Neural cell (in vitro differentiated cells): Measurements from ENCODE around the gene ONECUT3. TPM values are rescaled to one million over a fixed set of nuclear protein-coding genes. Genes with fewer than 3 reads are reported as not detected.

Experiments used
- H2AFZ ChIP-seq: fragments of 200-600, 300-800 bp; sonication (generic), shearing (Covaris generic); 2 replicates; pipeline ENCODE4 v1.6.0; 2014; ENCODE audit warnings: low read depth, mild to moderate bottlenecking, antibody characterized with exemption, low read length, moderate library complexity
- H3F3A ChIP-seq: fragments of 200-600 bp; shearing (Covaris generic); 2 replicates; pipeline ENCODE4 v1.6.1; 2016; ENCODE audit warnings: mild to moderate bottlenecking, moderate library complexity, mixed read lengths, antibody characterized with exemption, low read length; ENCODE audit not compliant: insufficient read depth, poor library complexity, severe bottlenecking
- H3K27ac ChIP-seq: fragments of 200-600, 300-800 bp; sonication (generic), shearing (Covaris generic); 2 replicates; pipeline ENCODE4 v1.5.1; 2014; ENCODE audit warnings: mild to moderate bottlenecking, low read length, moderate library complexity
- H3K27me3 ChIP-seq: fragments of 300-800, 200-600 bp; sonication (generic), shearing (Covaris generic); 2 replicates; pipeline ENCODE4 v1.6.0; 2014; ENCODE audit warnings: mild to moderate bottlenecking, low read depth, low read length, moderate library complexity; ENCODE audit not compliant: insufficient read depth
- H3K36me3 ChIP-seq: fragments of 300-800, 200-600 bp; sonication (generic), shearing (Covaris generic); 2 replicates; pipeline ENCODE4 v1.5.1; 2014; ENCODE audit warnings: mild to moderate bottlenecking, antibody characterized with exemption, low read length, moderate library complexity; ENCODE audit not compliant: insufficient read depth
- H3K4me2 ChIP-seq: fragments of 300-800, 200-600 bp; sonication (generic), shearing (Covaris generic); 2 replicates; pipeline ENCODE4 v1.6.0; 2014; ENCODE audit warnings: mild to moderate bottlenecking, low read length
- H3K4me3 ChIP-seq: fragments of 300-800, 200-600 bp; sonication (generic), shearing (Covaris generic); 2 replicates; pipeline ENCODE4 v1.5.1; 2014; ENCODE audit warnings: mild to moderate bottlenecking, low read length, moderate library complexity
- H3K79me2 ChIP-seq: fragments of 200-600 bp; shearing (Covaris generic); replicated peaks from 2 replicates; pipeline ENCODE4 v1.6.0; 2014; ENCODE audit warnings: mild to moderate bottlenecking, low read length, moderate library complexity; ENCODE audit not compliant: insufficient read depth
- H3K9ac ChIP-seq: fragments of 300-800, 200-600 bp; sonication (generic), shearing (Covaris generic); 2 replicates; pipeline ENCODE4 v1.6.1; 2016; ENCODE audit warnings: mild to moderate bottlenecking, low read length, mixed read lengths
- H3K9me2 ChIP-seq: fragments of 200-600 bp; shearing (Covaris generic); 2 replicates; pipeline ENCODE4 v1.6.1; 2016; ENCODE audit warnings: mild to moderate bottlenecking, low read length, mixed read lengths; ENCODE audit not compliant: insufficient read depth
- H3K9me3 ChIP-seq: fragments of 200-600, 300-800 bp; sonication (generic), shearing (Covaris generic); 2 replicates; pipeline ENCODE4 v1.6.1; 2016; ENCODE audit warnings: mild to moderate bottlenecking, mixed run types, low read length, moderate library complexity, mixed read lengths
- H4K20me1 ChIP-seq: fragments of 200-600 bp; shearing (Covaris generic); 2 replicates; pipeline ENCODE4 v1.6.1; 2016; ENCODE audit warnings: mild to moderate bottlenecking, mixed run types; ENCODE audit not compliant: insufficient read depth
- CTCF ChIP-seq: fragments of 450-650 bp; IDR thresholded peaks from 2 replicates; pipeline ENCODE4 v1.5.1; 2014; ENCODE audit warnings: antibody characterized with exemption, mild to moderate bottlenecking, moderate library complexity; ENCODE audit not compliant: poor library complexity, severe bottlenecking
- EP300 ChIP-seq: fragments of 450-650 bp; conservative IDR thresholded peaks from 2 replicates; pipeline ENCODE4 v1.6.1; 2014; ENCODE audit warnings: antibody characterized with exemption, mild to moderate bottlenecking, moderate library complexity; ENCODE audit not compliant: poor library complexity, severe bottlenecking
- EZH2 ChIP-seq: fragments of 200-600, 300-800 bp; shearing (Covaris generic), sonication (generic); IDR thresholded peaks from 2 replicates; pipeline ENCODE4 v1.6.1; 2014; ENCODE audit warnings: antibody characterized with exemption, low read length, borderline replicate concordance, mild to moderate bottlenecking; ENCODE audit not compliant: insufficient read depth, poor library complexity, severe bottlenecking
- MXI1 ChIP-seq: fragments of 450-650 bp; conservative IDR thresholded peaks from 2 replicates; pipeline ENCODE4 v1.6.1; 2014; ENCODE audit warnings: antibody characterized with exemption, mild to moderate bottlenecking; ENCODE audit not compliant: poor library complexity, severe bottlenecking
- POLR2AphosphoS5 ChIP-seq: IDR thresholded peaks from 2 replicates; pipeline ENCODE4 v1.6.1; 2012
- RAD21 ChIP-seq: fragments of 450-650 bp; conservative IDR thresholded peaks from 2 replicates; pipeline ENCODE4 v1.6.1; 2014; ENCODE audit warnings: antibody characterized with exemption, mild to moderate bottlenecking, moderate library complexity
- SMC3 ChIP-seq: fragments of 450-650 bp; conservative IDR thresholded peaks from 2 replicates; pipeline ENCODE4 v1.6.1; 2014; ENCODE audit warnings: antibody characterized with exemption, mild to moderate bottlenecking, moderate library complexity; ENCODE audit not compliant: poor library complexity
- TAF1 ChIP-seq: IDR thresholded peaks from 2 replicates; pipeline ENCODE4 v1.6.1; 2012; ENCODE audit warnings: low read depth
- polyA plus RNA-seq: library from polyadenylated mRNA; depleted of rRNA; stranded (reverse); fragments of >200 nt; gene quantifications from 2 replicates; pipeline ENCODE4 v1.2.3, GENCODE V29; 2014
- TF ChIP-seq, protein P1 (sequence below): IDR thresholded peaks from 2 replicates; pipeline ENCODE4 v1.6.1; 2012; ENCODE audit warnings: borderline replicate concordance

The ONECUT3 gene
- polyA plus RNA-seq, 1 donor from 2014 or later = 0.45 TPM

DNA sequence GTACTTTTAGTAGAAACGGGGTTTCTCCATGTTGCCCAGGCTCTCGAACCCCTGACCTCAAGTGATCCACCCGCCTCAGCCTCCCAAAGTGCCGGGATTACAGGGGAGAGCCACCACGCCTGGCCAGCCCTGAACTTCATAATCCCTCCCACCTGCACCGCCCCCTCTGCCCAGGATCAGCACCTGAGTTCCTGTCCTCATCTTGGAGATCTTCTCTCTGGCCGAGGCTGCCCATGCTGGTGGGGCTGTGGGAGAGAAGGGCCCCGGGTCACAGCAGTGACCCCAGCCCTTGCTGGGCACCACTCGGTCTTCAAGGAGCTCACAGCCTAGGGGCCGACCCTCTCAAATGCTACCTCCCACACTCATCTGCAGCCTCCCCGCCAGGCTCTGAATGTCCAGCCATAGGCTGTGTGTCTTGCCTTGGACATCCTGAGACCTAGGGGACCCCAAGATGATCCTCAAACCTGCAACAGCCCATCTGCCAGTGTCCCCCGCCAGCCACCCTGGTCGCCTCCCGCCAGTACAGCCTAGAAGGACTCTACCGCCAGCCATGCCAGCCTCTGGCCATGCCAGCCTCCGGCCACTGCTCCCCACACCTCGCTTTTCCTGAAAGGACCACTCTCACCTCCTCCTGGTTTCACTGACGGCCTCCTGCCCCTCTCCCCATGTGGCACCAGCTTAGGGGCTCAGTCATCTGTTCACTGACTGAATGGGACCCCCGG is 57.3 kb downstream of the ONECUT3 start:
- Histone ChIP-seq H3K9me2 (no peaks in the 10 kb centered on the region), H3K4me3 (no peak overlapping the region), H3K27me3 (no peaks in the 10 kb centered on the region), H3K9me3 (no peaks in the 10 kb centered on the region), H2AFZ (no peak overlapping the region), H3K9ac (no peak overlapping the region), H3K27ac (no peak overlapping the region), H3F3A (no peaks in the 10 kb centered on the region), H3K4me2 (no peak overlapping the region), H3K79me2 (no peaks in the 10 kb centered on the region), H4K20me1 (no peaks in the 10 kb centered on the region), H3K36me3 (no peaks in the 10 kb centered on the region)
- no peak for TF ChIP-seq SMC3
- TF ChIP-seq RAD21 = no peak
- TF ChIP-seq MXI1 = no peak
- TF ChIP-seq EP300 = no peak
- no peak for TF ChIP-seq CTCF
- no peak for TF ChIP-seq EZH2
- no peak for TF ChIP-seq POLR2AphosphoS5
- TF ChIP-seq, protein P1, sequence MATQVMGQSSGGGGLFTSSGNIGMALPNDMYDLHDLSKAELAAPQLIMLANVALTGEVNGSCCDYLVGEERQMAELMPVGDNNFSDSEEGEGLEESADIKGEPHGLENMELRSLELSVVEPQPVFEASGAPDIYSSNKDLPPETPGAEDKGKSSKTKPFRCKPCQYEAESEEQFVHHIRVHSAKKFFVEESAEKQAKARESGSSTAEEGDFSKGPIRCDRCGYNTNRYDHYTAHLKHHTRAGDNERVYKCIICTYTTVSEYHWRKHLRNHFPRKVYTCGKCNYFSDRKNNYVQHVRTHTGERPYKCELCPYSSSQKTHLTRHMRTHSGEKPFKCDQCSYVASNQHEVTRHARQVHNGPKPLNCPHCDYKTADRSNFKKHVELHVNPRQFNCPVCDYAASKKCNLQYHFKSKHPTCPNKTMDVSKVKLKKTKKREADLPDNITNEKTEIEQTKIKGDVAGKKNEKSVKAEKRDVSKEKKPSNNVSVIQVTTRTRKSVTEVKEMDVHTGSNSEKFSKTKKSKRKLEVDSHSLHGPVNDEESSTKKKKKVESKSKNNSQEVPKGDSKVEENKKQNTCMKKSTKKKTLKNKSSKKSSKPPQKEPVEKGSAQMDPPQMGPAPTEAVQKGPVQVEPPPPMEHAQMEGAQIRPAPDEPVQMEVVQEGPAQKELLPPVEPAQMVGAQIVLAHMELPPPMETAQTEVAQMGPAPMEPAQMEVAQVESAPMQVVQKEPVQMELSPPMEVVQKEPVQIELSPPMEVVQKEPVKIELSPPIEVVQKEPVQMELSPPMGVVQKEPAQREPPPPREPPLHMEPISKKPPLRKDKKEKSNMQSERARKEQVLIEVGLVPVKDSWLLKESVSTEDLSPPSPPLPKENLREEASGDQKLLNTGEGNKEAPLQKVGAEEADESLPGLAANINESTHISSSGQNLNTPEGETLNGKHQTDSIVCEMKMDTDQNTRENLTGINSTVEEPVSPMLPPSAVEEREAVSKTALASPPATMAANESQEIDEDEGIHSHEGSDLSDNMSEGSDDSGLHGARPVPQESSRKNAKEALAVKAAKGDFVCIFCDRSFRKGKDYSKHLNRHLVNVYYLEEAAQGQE = no peak
- TF ChIP-seq TAF1 = no peak

- Histone ChIP-seq H3F3A (no peaks in the 10 kb centered on the region), H4K20me1 (no peaks in the 10 kb centered on the region), H3K36me3 (no peaks in the 10 kb centered on the region), H3K79me2 (no peaks in the 10 kb centered on the region), H3K9me2 (no peaks in the 10 kb centered on the region), H2AFZ (no peak overlapping the region), H3K4me2 (no peak overlapping the region), H3K27me3 (no peaks in the 10 kb centered on the region), H3K9ac (no peak overlapping the region), H3K27ac (no peak overlapping the region), H3K9me3 (no peaks in the 10 kb centered on the region), H3K4me3 (no peak overlapping the region)
- TF ChIP-seq, protein P1 = no peak
- TF ChIP-seq EZH2 (no peak), RAD21 (no peak), MXI1 (no peak), POLR2AphosphoS5 (no peak), CTCF (no peak)
These were observed 58.2 kb downstream of the ONECUT3 start for GRCh38 chr19:1811472-1811894.
